H1 (cell line): ENCODE data around the gene SCP2. TPM values are rescaled to one million over a fixed set of nuclear protein-coding genes. Genes with fewer than 3 reads are reported as not detected.

Experiments
- EGR1 ChIP-seq: IDR thresholded peaks from 2 replicates; pipeline ENCODE4 v1.6.1; 2011; ENCODE audit warnings: low read depth, low read length, borderline replicate concordance
- polyA plus RNA-seq, 7 experiments: library from polyadenylated mRNA; depleted of rRNA in 3 of 7; stranded (reverse) in 5 of 7; unstranded in 2 of 7; fragments of >200 nt in 5 of 7; fragments of 200-250 nt in 2 of 7; gene quantifications; 1 replicate in 5 of 7; 2 replicates in 1 of 7; 4 replicates in 1 of 7; pipeline versions ENCODE4 v1.2.1 to v1.2.3, GENCODE V29; 2011 to 2013; ENCODE audit warnings: missing spikeins in 2 of 7, mixed read lengths in 2 of 7
- total RNA-seq: library from RNA; stranded (reverse); fragmentation: NEBNext Ultra II Directional; extraction: Animal tissue kit (Norgen Biotek cat#: 25700); gene quantifications from 2 replicates; pipeline ENCODE4 v1.2.1, GENCODE V29; 2021

Gene SCP2
- total and polyA plus RNA-seq, 2 of the 8 experiments (the other 6 are each of a cell fraction or from before 2014, with no cell fraction given), result 20.9 to 54.3 TPM

DNA sequence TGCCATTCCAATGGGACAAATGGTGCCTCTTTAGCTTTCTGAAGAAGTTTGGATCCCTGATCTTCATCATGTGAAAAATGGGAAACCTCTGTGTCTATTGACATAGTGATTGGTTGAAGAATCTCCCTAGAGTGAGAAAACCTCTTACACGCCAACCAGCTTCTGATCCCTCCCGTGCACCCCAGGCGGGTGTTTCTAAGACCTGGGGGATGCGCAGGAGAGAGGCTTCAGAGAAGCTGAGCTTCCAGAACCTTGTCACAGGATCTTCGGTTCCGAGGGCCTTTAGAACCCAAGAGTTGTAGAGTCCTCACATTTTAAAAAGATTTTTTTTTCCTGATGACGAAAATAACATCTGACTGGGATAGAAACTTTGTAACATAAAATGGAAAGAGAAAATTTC lies 146.2 kb downstream of the SCP2 start (continued):
- TF ChIP-seq EGR1, result no peak
